ENCODE measurements around the gene CXorf58. TPM values are rescaled to one million over a fixed set of nuclear protein-coding genes. Genes with fewer than 3 reads are reported as not detected.

Gene CXorf58
- 0.12 to 0.16 TPM (median 0.14 TPM) in 3 of 5 replicates, not detected in the others for total RNA-seq (2022; extraction: Qiagen RNA extraction)

GRCh38 chrX:23907498-23908218, at the start of gene CXorf58, which contains the start of gene APOO:
Gene CXorf58, plus strand, starts transcription at chrX:23908006. Its CDS starts 2,297 bp downstream, at chrX:23910303.
Gene APOO, minus strand, starts transcription at chrX:23907938. Its CDS starts 236 bp downstream, at chrX:23907702.

Other genes with a start within 250 kb of the CXorf58 start
- 236 to 286 TPM (median 283 TPM) in 5 replicates for gene PRDX4, start 240.5 kb upstream of the CXorf58 start, total RNA-seq (2022; extraction: Qiagen RNA extraction)
- 90.2 to 109 TPM (median 102 TPM) in 5 replicates for gene ACOT9, start 164.7 kb upstream of the CXorf58 start, total RNA-seq (2022; extraction: Qiagen RNA extraction)
- gene SAT1, start 124.8 kb upstream of the CXorf58 start, total RNA-seq (2022; extraction: Qiagen RNA extraction), result 355 to 477 TPM (median 421 TPM) in 5 replicates
- 28.2 to 34.2 TPM (median 30.2 TPM) in 5 replicates for gene APOO, start 68 bp upstream of the CXorf58 start, total RNA-seq (2022; extraction: Qiagen RNA extraction)
- gene KLHL15, start 119.2 kb downstream of the CXorf58 start, total RNA-seq (2022; extraction: Qiagen RNA extraction), result 2.9 to 3.7 TPM (median 3.4 TPM) in 5 replicates
- 119 to 181 TPM (median 130 TPM) in 5 replicates for gene EIF2S3, start 146.9 kb downstream of the CXorf58 start, total RNA-seq (2022; extraction: Qiagen RNA extraction)
- 7.8 to 9.0 TPM (median 8.2 TPM) in 5 replicates for gene ZFX, start 241.7 kb downstream of the CXorf58 start, total RNA-seq (2022; extraction: Qiagen RNA extraction)

Data from A549 treated with Mapracorat at 1 μM for 4 hours (cell line).